Measurements from ENCODE around the gene DKK3.

DKK3 gene

GRCh38 chr11:12003815-12004214 is 4.6 kb downstream of the DKK3 start:
- no peak for DNase-seq (ENCODE audit: low spot score)

GRCh38 chr11:12003336-12003735 is 5.1 kb downstream of the DKK3 start:
- no peak for DNase-seq (ENCODE audit: low spot score)

- DNase-seq (ENCODE audit: low spot score): no peak
These were observed 7.2 kb downstream of the DKK3 start for GRCh38 chr11:12001186-12001585.

DNA sequence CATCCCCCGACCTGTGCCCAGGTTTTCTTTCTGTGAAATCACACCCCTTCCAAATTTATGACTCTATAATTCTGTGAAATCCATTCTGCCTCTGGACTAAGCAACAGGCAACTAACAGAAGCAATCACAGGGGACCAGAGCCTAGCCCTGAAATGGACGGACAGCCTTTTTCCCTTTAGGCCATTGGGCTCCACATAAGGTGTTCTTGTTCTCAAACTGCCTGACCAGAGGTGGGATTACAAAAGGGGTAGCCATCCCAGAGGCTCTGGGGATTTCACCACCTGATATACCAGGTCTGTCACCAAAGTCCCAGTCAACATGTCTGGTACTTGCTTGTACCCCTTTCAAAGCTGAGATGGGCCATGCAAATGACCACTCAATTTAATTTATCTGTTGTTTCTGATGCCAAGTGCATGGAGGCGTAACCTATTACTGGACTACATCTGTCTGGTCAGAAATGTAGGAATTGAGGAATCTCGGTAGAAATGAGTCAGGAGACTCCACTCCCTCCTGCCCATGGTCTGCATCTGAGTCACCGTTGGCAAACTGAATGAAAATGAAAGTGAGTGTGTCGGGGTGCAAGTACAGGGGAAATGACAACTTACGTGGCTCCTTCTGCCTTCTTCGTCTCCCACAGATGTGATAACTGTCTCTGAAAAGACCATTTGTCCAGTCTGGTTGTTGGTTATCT is 10.2 kb downstream of the DKK3 start:
- no peak for DNase-seq (ENCODE audit: low spot score)

DNA sequence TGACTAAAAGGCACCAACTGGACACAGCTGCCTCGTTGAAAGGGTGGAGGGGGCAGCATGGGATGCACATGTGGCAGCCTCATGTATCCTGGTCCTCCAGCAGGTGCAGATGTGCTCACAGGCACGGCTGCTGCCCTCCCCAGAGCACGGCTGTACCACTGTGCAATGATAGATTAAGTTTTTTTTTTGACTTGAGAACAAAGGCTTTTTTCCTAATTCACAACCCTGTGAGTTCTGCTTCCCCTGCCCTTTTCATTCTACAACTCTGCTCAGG is 11.4 kb downstream of the DKK3 start:
- DNase-seq (ENCODE audit: low spot score): no peak

DNA sequence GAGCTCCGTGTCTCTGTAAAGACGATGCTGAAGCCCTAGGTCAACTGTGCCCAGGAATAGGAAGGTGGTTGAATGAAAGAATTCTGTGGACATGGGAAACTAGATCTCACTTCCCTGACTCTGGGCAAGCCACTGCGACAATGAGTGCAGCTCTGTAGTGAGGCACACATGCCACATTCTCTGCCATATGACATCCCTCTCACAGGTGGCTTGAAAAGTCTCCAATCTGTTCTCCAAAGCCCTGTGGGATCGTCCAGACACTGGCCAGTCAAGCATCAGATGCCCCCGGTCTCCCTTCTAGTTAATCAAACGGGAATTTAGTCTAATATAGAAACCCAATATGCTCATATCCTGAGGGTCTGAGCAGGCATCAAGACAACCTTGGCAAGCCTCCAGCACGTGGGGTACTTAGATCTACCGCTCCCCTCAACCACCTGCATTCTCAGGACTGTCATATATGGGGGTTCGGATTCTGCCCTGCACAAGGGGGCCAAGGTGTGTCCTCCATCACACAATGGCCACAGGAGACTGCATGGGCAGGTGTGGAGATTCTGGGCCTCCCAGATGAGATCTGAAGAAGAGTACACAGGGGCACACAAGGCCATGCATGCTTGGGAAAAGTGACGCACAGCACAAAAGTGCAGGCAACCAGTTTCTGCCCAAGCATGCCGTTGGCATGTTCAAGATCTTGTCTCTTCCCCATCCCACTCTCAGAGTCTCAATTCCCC is 11.9 kb downstream of the DKK3 start:
- DNase-seq (ENCODE audit: low spot score): no peak

DNA sequence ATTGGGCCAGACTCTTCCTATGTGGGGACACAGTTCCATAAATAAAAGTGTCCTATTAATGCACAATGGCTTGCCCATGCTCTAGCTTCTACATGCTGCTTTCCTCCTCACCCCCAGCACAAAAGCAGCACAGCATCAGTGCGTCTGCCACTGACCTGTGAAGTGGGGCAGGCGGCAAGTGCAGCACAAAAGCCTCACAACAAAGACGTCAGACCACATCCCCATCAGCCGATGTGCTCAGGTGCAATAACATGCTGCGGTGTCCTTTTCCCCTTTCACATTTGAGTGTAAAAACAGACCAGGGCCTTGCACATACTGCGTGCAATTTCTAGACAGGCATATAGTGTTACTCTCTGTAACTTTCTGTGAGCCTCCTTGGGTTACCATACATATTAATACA is 12.8 kb downstream of the DKK3 start:
- DNase-seq (ENCODE audit: low spot score): no peak

DNA sequence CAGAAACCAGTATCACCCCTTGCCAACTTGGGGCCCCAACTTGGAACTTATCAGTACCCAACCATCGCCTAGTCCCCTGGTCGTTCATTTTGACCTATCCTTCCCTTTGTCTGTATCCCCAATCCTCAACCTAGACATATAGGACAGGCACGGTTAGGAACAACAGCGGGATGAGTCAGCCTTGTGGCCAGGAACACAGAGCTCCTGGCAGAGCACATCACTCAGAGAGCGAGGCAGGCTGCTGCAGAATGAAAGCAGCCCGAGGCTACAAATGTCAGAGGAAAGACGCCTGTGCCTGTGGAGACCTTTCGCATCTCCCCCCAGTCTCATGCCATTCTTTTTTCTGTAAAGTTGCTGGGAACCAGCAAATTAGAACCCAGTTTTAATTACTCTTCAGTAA is 14.6 kb downstream of the DKK3 start:
- no peak for DNase-seq (ENCODE audit: low spot score)

GRCh38 chr11:11992257-11993212 is 15.9 kb downstream of the DKK3 start:
- DNase-seq (ENCODE audit: low spot score): peak; percentile 74

DNA sequence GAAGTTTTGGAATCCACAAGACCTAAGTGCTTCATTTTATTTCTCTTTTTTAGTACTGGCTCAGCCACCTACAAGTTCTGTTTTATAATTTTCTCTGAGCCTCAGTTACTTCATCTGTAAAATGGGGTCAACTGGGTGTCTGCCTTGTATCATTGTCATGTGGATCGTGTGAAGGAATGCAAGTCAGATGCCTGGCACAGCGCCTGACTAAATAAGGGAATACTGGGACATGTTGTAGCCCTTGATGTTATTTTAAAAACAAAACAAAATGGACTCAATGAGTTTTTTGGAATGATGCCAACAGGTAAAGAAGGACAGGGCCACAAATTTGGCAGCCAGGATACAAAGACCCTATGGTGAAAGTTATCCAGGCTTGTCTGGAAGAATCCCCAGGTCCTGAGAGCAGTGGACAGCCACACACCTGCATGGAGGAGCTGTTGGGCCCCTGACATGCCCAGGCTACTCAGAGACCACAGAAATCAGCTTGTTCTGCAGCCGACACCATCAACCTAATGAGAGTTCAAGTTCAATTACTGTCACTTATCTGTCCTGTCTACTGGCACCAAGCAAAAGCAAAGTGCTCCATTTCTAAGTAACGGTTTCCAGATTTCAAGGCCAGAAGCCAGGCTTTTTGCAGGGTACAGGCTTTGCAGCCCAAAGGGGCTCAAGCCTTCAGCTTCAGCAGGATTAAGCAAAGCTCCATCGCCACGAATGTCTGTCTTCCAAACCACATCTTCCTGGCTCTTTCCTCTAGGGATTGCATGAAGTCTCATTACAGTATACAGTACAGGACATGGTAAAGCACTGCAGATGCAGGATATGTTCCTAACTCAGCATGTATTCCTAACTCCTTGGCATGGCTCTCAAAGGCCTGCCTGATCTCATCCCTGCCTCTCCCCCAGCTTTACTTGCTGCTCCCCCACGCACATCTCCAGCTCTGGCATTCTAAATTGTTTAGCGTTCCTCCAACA is 18.4 kb downstream of the DKK3 start:
- DNase-seq (ENCODE audit: low spot score): no peak

- DNase-seq (ENCODE audit: low spot score): no peak
These were observed 19.7 kb downstream of the DKK3 start for GRCh38 chr11:11988681-11989261.

- no peak for DNase-seq (ENCODE audit: low spot score)
These were observed 20.3 kb downstream of the DKK3 start for GRCh38 chr11:11988099-11988651.

DNA sequence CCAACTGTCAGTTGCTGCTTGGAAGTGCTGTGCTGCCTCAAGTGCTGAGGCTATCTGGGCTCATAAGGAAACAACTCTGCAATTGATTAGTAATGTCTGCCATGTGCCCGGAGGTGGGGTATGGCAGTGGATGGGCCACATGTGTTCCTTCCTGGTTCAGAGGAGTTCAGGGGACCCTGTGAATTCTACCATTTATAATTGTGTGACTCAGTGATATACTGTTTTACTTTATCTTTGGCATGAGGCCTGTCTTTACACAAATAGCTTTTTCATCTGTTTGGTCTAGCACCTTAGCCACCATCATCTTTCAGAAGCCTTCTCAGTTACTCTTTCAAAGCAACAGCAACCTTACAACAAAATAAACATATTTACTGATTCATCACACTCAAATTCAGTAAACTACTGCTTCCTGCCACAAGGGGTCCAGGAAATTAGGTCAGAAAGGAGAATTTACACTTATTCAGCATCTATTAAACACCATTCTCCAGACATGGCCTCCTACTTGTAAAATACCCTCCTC is 20.9 kb downstream of the DKK3 start:
- no peak for DNase-seq (ENCODE audit: low spot score)

DNA sequence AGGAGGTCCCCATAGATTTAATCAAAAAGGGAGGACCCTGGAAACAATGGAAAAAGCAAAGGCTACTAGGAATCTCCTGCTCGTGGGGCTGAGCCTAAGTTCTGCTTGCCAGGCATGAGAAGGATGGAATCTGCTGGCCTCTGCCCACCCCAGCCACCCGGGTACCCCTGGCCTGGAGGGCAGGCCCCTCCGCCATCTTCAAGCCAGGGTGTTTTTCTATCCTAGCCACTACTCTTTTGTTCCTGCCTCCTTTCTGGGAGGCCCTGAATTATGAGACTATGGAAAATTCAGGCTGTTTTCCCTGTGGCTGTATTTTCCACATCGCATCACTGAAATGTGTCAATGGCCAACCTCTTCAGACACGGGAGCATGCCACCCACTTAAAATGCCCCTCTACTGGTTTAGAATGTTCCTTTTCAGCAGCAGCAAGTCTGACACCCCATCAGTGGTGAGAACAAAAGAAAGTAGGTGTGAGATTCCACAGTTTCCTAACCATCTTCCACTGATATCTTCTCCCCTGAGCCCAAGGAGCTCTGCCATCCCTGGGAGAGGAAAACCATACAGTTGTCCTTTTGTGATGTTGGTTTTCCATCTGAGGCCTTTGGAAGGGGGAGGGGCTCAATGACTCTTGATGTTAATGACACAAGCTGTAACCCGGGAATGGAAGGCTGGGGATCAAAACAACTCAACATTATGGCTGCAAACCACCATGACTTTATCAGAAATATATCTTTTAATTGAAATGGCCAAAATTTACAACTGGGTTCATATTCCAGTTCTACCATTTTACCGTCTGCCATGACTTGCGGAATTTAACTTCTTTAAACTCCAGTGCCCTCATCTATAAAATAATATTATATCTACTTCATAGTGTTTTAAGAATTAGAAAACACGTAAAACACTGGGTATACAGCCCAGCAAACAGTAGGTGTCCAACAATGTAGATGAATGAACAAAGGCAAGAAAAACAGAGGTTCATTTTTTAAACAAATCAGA is 22.2 kb downstream of the DKK3 start:
- DNase-seq (ENCODE audit: low spot score): no peak

DNA sequence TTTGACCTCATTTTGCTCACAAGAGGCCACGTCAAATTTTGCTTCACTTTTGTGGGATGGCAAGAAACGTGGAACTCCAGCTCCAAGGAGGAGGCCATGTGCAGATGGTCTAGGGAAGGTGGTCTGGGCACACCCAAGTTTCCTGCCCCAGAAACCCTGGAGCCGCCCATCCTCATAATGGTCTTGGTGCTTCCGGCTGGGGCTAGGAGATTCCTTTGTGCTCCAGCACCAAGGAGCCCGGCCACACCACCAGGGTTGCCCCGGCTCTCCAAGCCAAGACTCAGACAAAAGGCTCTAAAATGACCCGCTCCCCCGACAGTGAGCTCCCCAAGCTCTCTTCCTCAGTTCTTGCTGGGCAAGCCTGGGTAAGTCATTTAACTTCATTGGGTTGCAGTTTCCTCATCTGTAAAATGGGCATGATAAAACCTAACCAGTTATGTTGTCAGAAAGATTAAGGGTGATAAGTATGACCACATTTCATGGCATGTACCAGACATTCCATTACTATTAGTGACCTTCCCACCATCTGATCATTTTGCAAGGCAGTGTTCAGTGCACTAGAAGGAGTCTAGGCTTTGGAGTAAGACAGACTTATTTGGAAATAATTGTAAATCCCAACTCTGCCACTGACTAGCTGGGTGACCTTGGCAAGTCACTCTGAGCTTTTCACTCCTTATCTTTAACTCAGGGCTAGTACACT is 23.3 kb downstream of the DKK3 start:
- DNase-seq (ENCODE audit: low spot score): no peak

DNA sequence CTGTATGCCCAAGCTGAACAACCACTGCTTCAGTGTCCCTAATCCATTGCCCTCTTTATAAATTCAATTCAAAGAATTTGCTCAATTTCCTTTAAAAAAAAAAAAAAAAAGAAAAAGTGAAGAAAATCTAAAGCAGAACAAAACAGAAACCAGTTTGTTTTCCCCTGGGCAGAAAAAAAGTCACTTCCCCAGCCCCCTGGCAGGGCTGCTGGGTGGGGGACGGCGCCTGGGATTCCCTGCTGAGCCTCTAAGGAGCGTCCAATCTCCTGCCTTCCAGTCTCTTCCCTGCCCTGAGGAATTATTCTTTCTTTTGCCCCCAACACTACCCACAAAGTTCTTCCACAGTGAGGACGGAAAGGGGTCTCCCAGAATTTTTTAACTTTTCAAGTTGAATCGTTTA is 23.9 kb downstream of the DKK3 start:
- no peak for DNase-seq (ENCODE audit: low spot score)

DNA sequence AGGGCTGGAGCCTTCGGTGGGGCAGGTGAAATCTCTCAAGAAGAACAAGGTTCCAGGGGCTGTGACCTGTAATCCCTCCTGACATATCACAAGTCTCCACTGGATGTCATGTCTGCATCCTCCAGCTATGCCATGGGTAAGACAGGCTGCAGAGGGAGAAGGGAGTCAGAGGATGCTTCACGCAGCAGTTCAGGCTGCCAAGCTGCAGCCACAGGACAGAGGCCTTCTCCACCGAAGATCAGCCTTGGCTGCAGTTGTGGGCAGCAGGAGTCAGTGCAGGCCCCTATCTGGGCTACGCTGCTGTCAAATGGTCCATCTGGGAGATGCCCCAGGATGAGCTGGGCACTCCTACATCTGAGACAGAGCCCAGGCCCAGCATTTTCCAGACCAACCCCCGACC is 25.0 kb downstream of the DKK3 start:
- no peak for DNase-seq (ENCODE audit: low spot score)

DNA sequence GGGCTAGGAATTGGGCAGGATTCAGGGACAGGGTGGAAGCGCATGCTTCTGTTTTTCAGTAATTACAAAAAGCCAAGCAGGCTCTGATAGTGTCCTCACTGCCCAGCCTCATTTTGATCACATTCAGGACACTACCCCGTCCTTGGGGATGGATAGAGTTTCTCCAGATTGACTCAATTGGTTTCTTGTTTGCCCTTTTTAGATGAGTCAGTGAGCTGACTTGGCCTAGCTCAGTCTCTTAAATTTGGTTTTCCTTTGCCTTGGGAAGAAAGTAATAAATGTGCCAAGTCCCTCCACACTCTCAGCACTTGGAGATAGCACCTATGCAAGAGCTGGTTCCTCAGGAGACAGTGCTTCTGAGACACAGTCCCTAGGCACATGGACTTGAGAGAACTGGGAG is 25.5 kb downstream of the DKK3 start:
- DNase-seq (ENCODE audit: low spot score): no peak

GRCh38 chr11:11982461-11982860 is 26.0 kb downstream of the DKK3 start:
- no peak for DNase-seq (ENCODE audit: low spot score)

All from HuH-7.5 (cell line).